CD4-positive, alpha-beta T cell treated with Interleukin-6 for 4 hours (primary cell): Measurements from ENCODE around the gene TMEM135.
A peak's percentile ranks its signal among the peaks of the same experiment; 100 is the strongest.
"Not testable (repeated sequence)": the region's sequence is repeated elsewhere in the genome, so short reads cannot be mapped to it uniquely, and the experiment has no call there.

Experiments used
- DNase-seq: peaks from one replicate; pipeline ENCODE4 v3.0.0-alpha.2; 2020; ENCODE audit warnings: mixed read lengths

TMEM135 gene

DNA sequence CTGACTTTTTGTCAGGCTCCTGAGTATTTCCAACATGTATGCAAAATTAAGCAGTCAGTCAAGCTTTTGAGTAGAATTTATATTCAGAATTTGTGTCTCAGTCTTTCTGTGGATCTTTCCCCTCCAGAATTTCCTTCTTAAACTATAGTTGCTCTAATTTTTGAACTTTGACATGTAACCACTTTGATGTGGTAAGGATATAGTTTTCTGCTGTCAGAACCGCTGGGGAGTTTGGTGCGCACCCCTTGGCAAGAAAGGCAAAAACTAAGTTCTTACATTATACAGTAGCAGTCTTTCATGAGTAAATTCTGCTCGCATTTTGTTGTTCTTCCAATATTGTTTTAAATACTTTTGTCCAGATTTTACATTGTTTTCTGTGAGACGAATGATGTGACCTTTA, 105.9 kb downstream of the TMEM135 start:
- no peak for DNase-seq

- no peak for DNase-seq
Measured at GRCh38 chr11:87144252-87144651, 106.5 kb downstream of the TMEM135 start.

- no peak for DNase-seq
Measured at GRCh38 chr11:87148749-87149148, 111.0 kb downstream of the TMEM135 start.

DNA sequence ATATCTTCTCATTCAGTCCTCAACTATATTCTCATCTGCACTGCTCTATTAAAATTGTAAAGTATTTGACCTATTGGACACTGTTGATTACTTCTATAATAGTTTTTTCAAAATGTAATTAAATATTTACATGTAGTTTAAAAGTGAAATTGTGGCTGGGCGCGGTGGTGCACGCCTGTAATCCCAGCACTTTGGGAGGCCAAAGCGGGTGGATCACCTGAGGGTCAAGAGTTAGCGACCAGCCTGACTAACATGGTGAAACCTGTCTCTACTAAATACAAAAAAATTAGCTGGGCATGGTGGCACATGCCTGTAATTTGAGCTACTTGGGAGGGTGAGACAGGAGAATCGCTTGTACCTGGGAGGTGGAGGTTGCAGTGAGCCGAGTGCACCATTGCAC, 112.0 kb downstream of the TMEM135 start:
- not testable (repeated sequence) for DNase-seq

DNA sequence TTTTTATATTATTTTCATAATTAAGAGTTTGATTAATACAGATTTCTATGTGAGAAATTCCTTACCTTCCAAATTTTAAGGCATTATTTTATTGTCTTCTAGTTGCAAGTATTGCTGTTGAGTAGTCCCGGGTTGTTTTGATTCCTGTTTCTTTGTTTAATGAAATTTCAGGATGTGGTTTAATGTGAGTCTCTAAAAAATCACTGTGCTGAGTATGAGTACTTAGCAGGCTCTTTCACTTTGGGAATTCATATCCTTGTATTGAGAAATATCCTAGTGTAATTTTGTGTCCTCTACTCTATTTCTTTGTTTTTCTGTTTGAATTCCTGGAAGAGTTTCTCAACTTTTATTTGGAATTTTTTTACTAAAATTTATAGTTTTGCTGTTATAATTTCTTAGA, 113.2 kb downstream of the TMEM135 start:
- DNase-seq: no peak

GRCh38 chr11:87154246-87154645, 116.5 kb downstream of the TMEM135 start:
- DNase-seq: no peak

DNA sequence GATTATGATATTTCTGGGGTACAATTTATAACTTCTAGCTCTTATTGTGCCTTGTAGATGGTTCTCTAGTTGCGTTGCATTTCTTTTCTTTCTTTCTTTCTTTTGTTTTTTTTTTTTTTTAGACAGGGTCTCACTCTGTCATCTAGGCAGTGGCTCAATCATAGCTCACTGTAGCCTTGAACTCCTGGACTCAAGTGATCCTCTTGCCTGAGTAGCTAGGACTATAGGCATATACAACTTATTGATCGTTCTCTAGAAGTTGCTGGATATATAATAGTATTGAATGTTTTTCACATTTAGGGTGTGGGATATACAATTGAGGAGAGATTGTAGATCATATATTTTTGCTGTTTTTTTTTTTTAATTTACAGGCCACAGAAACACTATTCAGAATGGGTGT, 119.2 kb downstream of the TMEM135 start:
- no peak for DNase-seq

DNA sequence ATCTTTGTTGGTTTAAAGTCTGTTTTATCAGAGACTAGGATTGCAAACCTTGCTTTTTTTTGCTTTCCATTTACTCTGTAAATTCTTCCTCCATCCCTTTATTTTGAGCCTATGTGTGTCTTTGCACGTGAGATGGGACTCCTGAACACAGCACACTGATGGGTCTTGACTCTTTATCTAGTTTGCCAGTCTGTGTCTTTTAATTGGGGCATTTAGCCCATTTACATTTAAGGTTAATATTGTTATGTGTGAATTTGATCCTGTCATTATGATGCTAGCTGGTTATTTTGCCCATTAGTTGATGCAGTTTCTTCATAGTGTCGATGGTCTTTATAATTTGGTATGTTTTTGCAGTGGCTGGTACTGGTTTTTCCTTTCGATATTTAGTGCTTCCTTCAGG, 131.3 kb downstream of the TMEM135 start:
- not testable (repeated sequence) for DNase-seq

- peak; percentile 8 for DNase-seq
Measured at GRCh38 chr11:87173185-87174039, 135.7 kb downstream of the TMEM135 start.

GRCh38 chr11:87174870-87175269, 137.1 kb downstream of the TMEM135 start:
- DNase-seq: no peak

DNA sequence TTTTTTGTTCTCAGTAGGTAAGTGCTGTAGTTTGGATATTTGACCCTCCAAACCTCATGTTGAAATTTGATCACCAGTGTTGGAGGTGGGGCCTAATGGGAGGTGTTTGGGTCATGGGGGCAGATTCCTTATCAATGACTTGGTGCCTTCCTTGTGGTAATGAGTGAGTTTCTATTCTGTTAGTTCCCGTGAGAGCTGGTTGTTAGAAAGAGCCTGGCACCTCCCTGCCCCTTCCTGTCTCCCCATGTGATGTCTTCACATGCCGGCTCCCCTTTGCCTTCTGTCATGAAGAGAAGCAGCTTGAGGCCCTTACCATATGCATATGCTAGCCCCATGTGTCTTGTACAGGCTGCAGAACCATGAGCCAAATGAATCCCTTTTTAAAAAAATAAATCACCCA, 138.3 kb downstream of the TMEM135 start:
- DNase-seq: no peak

DNA sequence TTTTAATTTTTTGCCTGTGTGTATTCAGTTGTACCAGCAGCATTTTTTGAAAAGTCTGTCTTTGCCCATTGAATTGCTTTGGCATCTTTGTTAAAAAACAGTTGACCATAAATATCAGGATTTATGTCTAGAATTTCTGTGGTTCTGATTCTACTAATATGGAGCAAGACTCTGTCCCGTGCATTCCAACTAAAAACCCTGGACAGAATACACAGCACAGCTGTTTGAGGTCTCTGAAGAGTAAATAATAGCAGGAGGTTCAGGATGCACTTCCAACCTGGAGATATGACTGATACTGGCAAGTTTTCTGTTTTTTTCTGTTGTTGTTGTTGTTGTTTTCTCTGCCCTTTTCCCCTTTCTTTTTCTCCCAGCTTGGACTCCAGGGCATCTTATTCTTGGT, 141.9 kb downstream of the TMEM135 start:
- no peak for DNase-seq

DNA sequence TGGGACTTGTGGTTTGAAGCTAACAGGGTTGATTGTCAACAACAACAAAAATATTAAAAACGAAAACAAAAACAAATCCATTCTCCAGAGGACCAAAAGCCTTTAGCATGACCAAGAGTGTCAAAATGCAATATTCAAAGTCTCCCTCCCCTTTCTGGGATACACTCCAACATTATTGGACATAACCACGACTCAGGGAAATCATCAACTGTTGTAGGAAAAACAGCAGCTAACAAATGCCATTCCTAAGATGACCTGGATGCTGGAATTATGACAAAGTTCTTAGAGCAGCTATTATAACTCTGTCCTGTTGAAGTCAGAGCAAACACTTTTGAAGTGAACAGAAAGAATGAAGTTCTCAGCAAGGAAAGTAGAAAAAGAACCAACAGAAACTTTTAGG, 143.0 kb downstream of the TMEM135 start:
- no peak for DNase-seq

DNA sequence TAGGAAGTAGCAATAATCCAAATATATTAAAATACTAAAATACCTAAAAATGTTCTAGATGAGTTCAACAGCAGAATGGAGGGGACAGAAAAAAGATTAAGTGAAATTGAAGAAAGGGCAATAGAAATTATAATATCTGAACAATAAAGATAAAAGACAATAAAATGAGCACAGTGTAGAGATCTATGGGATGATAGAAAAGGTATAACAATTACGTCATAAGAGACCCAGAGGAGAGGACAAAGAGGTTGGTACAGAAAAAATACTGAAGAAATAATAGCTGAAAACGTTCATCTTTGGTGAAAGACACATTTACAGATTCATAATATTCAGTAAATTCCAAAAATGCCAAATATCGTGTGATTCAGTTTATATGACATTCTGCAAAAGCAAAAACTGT, 143.4 kb downstream of the TMEM135 start:
- no peak for DNase-seq

DNA sequence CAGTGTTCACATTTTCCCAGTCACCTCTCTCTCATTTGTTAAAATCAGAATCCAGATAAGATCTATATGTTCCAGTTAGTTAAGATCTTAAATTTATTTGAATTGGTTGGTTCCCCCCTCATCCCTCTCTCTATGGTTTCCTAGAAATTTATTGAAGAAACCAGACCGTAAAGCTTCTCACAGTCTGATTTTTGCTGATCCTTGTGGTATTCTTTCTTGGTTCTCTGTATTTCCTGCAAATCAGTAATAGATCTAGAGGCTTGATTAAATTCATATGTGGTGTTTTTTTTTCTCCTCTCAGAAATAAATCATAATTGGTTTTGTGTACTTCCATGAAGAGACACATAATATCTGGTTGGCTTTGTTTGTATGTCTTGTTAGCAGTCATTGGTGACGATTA, 147.5 kb downstream of the TMEM135 start:
- no peak for DNase-seq

GRCh38 chr11:87187076-87187475, 149.3 kb downstream of the TMEM135 start:
- DNase-seq: no peak

GRCh38 chr11:87187930-87188329, 150.2 kb downstream of the TMEM135 start:
- DNase-seq: no peak

- not testable (repeated sequence) for DNase-seq
Measured at GRCh38 chr11:87188396-87188795, 150.7 kb downstream of the TMEM135 start.

DNA sequence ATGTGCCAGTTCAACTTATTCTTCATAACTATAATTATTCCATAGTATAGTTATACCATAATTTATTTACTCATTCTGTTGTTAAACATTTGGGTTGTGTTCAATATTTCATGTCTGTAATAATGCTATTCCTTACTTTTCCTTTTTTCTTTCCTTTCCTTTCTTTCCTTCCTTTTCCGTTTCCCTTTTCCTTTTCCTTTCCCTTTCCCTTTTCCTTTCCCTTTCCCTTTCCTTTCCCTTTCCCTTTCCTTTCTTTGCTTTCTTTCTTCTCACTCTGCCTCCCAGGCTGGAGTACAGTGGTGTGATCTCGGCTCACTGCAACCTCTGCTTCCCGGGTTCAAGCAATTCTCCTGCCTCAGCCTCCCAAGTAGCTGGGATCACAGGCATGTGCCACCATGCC, 151.2 kb downstream of the TMEM135 start:
- DNase-seq: not testable (repeated sequence)

- DNase-seq: no peak
Measured at GRCh38 chr11:87190071-87190470, 152.3 kb downstream of the TMEM135 start.

- no peak for DNase-seq
Measured at GRCh38 chr11:87193756-87194470, 156.2 kb downstream of the TMEM135 start.

DNA sequence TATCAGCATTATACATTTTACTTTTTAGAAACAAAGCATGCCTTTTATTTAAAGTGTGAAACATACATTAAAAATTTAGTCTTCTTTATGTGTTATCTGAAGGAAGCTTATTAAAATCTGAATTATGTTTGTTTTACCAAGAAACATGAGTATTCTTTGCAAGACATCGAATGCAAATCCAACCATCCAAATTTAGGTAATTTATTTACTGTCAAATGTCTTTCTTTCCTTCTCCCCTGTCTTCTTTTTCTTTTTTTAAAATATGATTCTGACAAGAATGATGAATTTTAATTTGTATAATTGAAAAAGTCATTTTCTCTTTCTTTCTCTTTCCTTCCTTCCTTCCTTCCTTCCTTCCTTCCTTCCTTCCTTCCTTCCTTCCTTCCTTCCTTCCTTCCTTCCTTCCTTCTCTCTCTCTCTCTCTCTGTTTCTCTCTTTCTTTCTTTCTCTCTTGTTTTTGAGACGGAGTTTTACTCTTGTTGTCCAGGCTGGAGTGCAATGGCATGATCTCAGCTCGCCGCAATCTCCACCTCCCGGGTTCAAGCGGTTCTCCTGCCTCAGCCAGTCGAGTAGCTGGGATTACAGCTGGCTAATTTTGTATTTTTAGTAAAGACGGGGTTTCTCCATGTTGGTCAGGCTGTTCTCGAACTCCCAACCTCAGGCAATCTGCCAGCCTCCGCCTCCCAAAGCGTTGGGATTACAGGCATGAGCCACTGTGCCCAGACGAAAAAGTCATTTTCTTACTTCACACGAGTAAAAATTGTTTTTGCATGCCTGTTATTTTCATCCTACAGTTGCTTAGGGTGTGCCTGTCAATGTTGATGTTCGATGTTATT, 157.5 kb downstream of the TMEM135 start:
- DNase-seq: no peak

GRCh38 chr11:87198266-87198881, 160.6 kb downstream of the TMEM135 start:
- no peak for DNase-seq
